ENCODE data around the gene PLEKHG4. TPM values are rescaled to one million over a fixed set of nuclear protein-coding genes. Genes with fewer than 3 reads are reported as not detected.

PLEKHG4 gene
- total and polyA plus RNA-seq, 9 of the 15 experiments (the other 6 are each of a cell fraction or from before 2014, with no cell fraction given) = 3.7 to 36.8 (median 17.9) TPM

DNA sequence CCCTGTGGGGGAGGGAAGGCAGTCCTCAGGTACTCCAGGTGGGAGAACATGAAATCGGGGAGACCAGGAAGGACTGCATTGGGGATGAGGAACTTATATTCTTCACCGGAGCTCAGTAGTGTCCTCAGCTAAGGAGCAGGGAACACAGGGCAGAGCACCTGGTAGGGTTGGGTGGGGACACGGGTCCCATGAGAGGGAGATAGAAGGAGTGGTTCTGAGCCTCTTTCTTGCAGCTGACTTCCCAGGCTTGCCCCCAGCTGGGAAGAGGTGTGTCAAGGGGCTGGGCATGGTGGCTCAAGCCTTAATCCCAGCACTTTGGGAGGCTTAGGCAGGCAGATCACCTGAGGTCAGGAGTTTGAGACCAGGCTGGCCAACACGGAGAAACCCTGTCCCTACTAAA lies 34.1 kb upstream of the PLEKHG4 start (continued):
- TF ChIP-seq ELK1 (CRISPR knock-in tag; IDR thresholded peaks at IDR 0.05) (no peak), SREBF1 (IDR thresholded peaks at IDR 0.05; ENCODE audit: borderline replicate concordance, low read depth, low read length) (no peak), CBFB (CRISPR knock-in tag; IDR thresholded peaks at IDR 0.05) (no peak)
- TF ChIP-seq, protein P1, sequence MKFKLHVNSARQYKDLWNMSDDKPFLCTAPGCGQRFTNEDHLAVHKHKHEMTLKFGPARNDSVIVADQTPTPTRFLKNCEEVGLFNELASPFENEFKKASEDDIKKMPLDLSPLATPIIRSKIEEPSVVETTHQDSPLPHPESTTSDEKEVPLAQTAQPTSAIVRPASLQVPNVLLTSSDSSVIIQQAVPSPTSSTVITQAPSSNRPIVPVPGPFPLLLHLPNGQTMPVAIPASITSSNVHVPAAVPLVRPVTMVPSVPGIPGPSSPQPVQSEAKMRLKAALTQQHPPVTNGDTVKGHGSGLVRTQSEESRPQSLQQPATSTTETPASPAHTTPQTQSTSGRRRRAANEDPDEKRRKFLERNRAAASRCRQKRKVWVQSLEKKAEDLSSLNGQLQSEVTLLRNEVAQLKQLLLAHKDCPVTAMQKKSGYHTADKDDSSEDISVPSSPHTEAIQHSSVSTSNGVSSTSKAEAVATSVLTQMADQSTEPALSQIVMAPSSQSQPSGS (CRISPR knock-in tag; IDR thresholded peaks at IDR 0.05) = no peak

DNA sequence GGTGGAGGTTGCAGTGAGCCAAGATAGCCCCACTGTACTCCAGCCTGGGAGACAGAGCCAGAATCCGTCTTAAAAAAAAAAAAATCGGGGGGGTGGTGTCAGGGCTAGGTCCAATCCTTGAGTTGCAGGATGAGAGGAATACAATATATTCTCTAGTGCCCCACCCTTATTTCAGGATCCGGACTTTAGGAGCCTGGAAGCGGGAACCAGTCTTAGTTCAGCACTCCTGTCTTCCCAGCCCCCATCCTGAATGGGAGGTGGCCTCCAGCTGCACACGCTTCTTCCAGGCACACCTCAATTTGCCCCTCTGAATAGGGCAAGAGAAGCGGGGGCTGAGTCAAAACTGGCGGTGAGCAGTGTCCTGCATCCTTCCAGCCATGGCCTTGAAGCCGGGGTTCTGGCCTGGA lies 33.7 kb upstream of the PLEKHG4 start:
- H3K79me2 ChIP-seq (ENCODE audit: control insufficient read depth, insufficient read depth, low read length) = peaks cover 64% of the 10 kb centered on the region
- WGBS (ENCODE audit: insufficient coverage, low coverage, missing lambda C conversion rate) = 3% methylated on average over 8 of the region's 8 CpGs
- DNase-seq (ENCODE audit: extremely low read depth in 1 of 4, low spot score in 3 of 4) = no peak
- in situ Hi-C loops (cut with MboI) = no loop called here
- ATAC-seq = no peak
- ChIA-PET POLR2A (interaction anchor here (0.6 to 2.3 kb wide), 5 partner anchors 10 to 354 kb away, joined by 3 to 14 read pairs (median 5); partner anchors contain the start of gene TMEM208), CTCF (ENCODE audit: low intra/inter-chr PET ratio) (no interaction called here)
- no peaks in the 10 kb centered on the region for H4K20me1 ChIP-seq (replicated peaks; ENCODE audit: control insufficient read depth, insufficient read depth, low read length)
- H3K9ac ChIP-seq (ENCODE audit: insufficient read depth in 1 of 2, low read depth in 2 of 2, low read length in 2 of 2) = peak overlapping the region; percentile 79 to 96
- peaks cover 65 to 84% of the 10 kb centered on the region in 2 experiments for H3K4me1 ChIP-seq (replicated peaks in 1 of 2; ENCODE audit: control insufficient read depth in 2 of 2, insufficient read depth in 2 of 2, low read length in 2 of 2)
- no TSS peak for BruUV-seq (replicated peaks)
- H3K27ac ChIP-seq (ENCODE audit: extremely low read depth, low read depth, low read length) = peak overlapping the region; percentile 68
- intact Hi-C loops (cut with micrococcal nuclease) = loop anchor here (1.0 to 10.0 kb wide), 5 partner anchors 53 to 293 kb away; partner anchors contain the start of genes CBFB, E2F4 and MATCAP1
- no peaks in the 10 kb centered on the region for H3K9me3 ChIP-seq (replicated peaks; ENCODE audit: control insufficient read depth, insufficient read depth, low read depth, low read length)
- no peaks in the 10 kb centered on the region for H3K27me3 ChIP-seq (ENCODE audit: control insufficient read depth in 2 of 2, insufficient read depth in 2 of 2, low read length in 2 of 2)
- H3K4me2 ChIP-seq (ENCODE audit: insufficient read depth, low read length) = peak overlapping the region; percentile 91
- H3K9me1 ChIP-seq (ENCODE audit: control insufficient read depth, insufficient read depth, low read length) = no peaks in the 10 kb centered on the region
- H3K36me3 ChIP-seq (ENCODE audit: control insufficient read depth, insufficient read depth, low read length) = peaks cover 26% of the 10 kb centered on the region; the same call in 2 of the 3 replicates
- H2AFZ ChIP-seq (ENCODE audit: low read depth, low read length) = peak overlapping the region; percentile 82
- H3K4me3 ChIP-seq = peak overlapping the region; percentile 88
- peak; percentile 11 for FAIRE-seq
- TF ChIP-seq SMC3 (conservative IDR thresholded peaks at IDR 0.05; ENCODE audit: insufficient read depth, low read depth, low read length) (no peak), SAFB2 (IDR thresholded peaks at IDR 0.05; ENCODE audit: borderline replicate concordance, low read depth, low read length, severe bottlenecking) (no peak), ADNP (tag; IDR thresholded peaks at IDR 0.05) (no peak), ZNF395 (CRISPR knock-in tag; IDR thresholded peaks at IDR 0.05) (peak; percentile 83; the same call in 1 of the 2 replicates), IFI16 (CRISPR knock-in tag; IDR thresholded peaks at IDR 0.05) (no peak), HOXB6 (CRISPR knock-in tag; IDR thresholded peaks at IDR 0.05; ENCODE audit: borderline replicate concordance) (no peak), BRD4 (IDR thresholded peaks at IDR 0.05) (no peak), MYC (IDR thresholded peaks at IDR 0.05; ENCODE audit: low read depth, low read length) (no peak), MYC (CRISPR knock-in tag; IDR thresholded peaks at IDR 0.05; ENCODE audit: borderline replicate concordance, low read depth) (peak; percentile 59; the same call in 1 of the 2 replicates), ZNF184 (CRISPR knock-in tag; IDR thresholded peaks at IDR 0.05) (no peak)
- TF ChIP-seq, protein P2, sequence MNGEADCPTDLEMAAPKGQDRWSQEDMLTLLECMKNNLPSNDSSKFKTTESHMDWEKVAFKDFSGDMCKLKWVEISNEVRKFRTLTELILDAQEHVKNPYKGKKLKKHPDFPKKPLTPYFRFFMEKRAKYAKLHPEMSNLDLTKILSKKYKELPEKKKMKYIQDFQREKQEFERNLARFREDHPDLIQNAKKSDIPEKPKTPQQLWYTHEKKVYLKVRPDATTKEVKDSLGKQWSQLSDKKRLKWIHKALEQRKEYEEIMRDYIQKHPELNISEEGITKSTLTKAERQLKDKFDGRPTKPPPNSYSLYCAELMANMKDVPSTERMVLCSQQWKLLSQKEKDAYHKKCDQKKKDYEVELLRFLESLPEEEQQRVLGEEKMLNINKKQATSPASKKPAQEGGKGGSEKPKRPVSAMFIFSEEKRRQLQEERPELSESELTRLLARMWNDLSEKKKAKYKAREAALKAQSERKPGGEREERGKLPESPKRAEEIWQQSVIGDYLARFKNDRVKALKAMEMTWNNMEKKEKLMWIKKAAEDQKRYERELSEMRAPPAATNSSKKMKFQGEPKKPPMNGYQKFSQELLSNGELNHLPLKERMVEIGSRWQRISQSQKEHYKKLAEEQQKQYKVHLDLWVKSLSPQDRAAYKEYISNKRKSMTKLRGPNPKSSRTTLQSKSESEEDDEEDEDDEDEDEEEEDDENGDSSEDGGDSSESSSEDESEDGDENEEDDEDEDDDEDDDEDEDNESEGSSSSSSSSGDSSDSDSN (IDR thresholded peaks at IDR 0.05; ENCODE audit: borderline replicate concordance in 1 of 2, low read depth in 2 of 2, low read length in 2 of 2) = peak in 1 of 2 experiments; percentile 17; a peak in 1 of 4 replicates
